GM10248 (cell line): Measurements from ENCODE around the gene ZBTB40.

Source experiments
- CTCF ChIA-PET: fragments of 300-600 bp; sonication (Branson Sonifier 250); formaldehyde crosslinking; extraction: SDS; loops from one replicate; lab custom pipeline; 2021; ENCODE audit warnings: antibody characterized with exemption; lab: Yijun Ruan, JAX
- POLR2A ChIA-PET: fragments of 350-650 bp; sonication (Branson Sonifier 250); formaldehyde crosslinking; extraction: SDS; loops from one replicate; lab custom pipeline; 2020; ENCODE audit warnings: antibody characterized with exemption; lab: Yijun Ruan, JAX
- DNase-seq: peaks from one replicate; pipeline ENCODE4 v3.0.0; 2012; ENCODE audit errors: extremely low spot score
- CTCF ChIP-seq: IDR thresholded peaks from 2 replicates; pipeline ENCODE4 v1.5.1; 2012; ENCODE audit warnings: mild to moderate bottlenecking, low read depth; ENCODE audit errors: extremely low read depth, missing control alignments, control extremely low read depth

Gene ZBTB40

DNA sequence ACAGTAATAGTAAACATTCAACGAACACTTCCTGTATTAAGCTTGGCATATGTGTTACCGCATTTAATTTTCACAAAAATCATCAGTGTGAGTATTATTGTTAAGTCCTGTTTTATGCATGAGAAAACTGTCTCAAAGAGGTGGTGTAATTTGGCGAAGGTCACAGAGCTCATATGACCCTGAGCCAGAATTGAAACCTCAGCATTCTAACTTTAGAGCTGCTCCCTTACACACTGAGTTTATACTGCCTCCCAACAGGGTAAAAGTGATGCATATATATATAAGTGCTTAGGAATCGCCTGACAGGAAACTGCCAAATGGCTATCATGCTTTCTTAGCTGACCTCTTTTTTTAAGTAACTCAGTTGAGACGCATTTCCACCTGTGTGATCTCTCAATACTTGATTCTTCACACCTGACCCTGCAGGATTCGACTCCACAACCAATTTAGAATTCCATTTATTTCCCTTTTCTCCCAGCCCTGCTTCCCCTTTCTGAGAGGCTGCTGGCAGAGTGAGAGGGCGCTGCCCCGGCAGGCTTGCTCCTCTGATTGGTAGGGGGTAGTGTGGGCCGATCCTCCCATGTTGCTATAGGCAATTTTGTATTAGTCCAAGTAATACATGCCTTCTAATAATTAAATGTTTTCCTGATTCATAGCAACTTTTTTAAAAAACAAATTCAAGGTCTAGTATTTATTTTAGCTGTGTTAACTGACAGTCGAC, 40.5 kb downstream of the ZBTB40 start:
- POLR2A ChIA-PET, result no interaction called here
- DNase-seq, result no peak
- TF ChIP-seq CTCF, result no peak
- CTCF ChIA-PET, result interaction anchor here (1.9 to 4.1 kb wide), 2 partner anchors 11 to 12 kb away, joined by 4 to 15 read pairs; no protein-coding TSS in a partner anchor

- DNase-seq, result no peak
- POLR2A ChIA-PET, result no interaction called here
- CTCF ChIA-PET, result interaction anchor here (0.7 to 4.1 kb wide), 5 partner anchors 13 to 78 kb away, joined by 3 to 15 read pairs (median 4); no protein-coding TSS in a partner anchor
- TF ChIP-seq CTCF, result no peak
Observed at GRCh38 chr1:22494144-22494543, 42.5 kb downstream of the ZBTB40 start.

- ChIA-PET CTCF (interaction anchor here (1.6 kb wide), 2 partner anchors 15 to 50 kb away, joined by 3 to 5 read pairs; no protein-coding TSS in a partner anchor), POLR2A (no interaction called here)
- TF ChIP-seq CTCF, result no peak
- DNase-seq, result no peak
Observed at GRCh38 chr1:22494943-22495579, 43.4 kb downstream of the ZBTB40 start.

DNA sequence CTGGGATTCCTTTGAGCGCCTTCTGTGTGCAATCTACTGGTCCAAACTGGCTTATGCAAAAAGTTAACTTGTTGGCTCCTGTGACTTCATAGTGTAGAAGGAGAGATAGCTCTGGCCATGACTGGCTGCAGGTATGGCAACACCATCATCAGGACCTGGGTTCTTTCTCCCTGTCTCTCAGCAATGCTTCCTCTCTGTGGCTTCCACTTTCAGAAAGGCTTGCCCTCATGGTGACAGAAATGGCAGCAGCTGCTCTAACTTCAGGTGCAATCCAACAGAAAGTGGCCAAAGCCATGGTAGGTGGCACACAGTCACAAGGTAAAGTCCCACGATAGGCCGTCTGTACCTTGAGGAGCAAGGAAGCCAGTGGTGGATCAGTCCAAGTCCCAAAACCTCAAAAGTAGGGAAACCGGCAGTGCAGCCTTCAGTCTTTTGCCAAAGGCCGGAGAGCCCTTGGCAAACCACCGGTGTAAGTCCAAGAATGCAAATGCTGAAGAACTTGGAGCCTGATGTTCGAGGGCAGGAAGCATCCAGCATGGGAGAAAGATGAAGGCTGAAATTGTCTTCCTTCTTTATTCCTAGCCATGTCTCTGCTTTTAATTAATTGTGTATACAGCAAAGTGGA, 45.0 kb downstream of the ZBTB40 start:
- TF ChIP-seq CTCF, result no peak
- ChIA-PET POLR2A (no interaction called here), CTCF (no interaction called here)

DNA sequence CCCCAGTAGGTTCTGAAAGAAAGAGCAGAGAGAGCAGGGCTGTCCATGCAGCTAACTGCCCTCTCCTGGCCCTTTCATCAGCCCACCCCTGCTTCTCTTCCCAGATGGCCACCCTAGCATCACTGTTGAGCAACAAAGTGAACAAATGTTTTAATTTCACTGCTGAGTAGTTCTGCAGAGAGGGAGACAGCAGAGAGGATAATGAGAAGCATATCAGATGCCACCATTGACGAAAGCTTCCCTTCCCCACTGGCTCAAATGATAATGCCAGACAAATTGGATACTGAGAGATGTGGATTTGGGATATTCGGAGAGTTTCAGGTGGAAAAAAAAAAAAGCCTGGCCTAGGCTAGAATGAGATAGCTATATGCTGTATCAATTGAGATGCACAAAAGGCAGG, 46.8 kb downstream of the ZBTB40 start:
- DNase-seq, result no peak
- TF ChIP-seq CTCF, result no peak
- POLR2A ChIA-PET, result no interaction called here
- CTCF ChIA-PET, result interaction anchor here (0.7 kb wide), 1 partner anchor 18 kb away, joined by 3 read pairs; no protein-coding TSS in a partner anchor

More for the DNA sequence above, 45.0 kb downstream of the ZBTB40 start:
- DNase-seq, result no peak

- TF ChIP-seq CTCF, result no peak
- POLR2A ChIA-PET, result no interaction called here
- no peak for DNase-seq
- CTCF ChIA-PET, result no interaction called here
Observed at GRCh38 chr1:22500058-22500457, 48.4 kb downstream of the ZBTB40 start.
